Testis (tissue), 3 donors: ENCODE measurements around the gene COX17. TPM values are rescaled to one million over a fixed set of nuclear protein-coding genes. Genes with fewer than 3 reads are reported as not detected.
A peak's percentile ranks its signal among the peaks of the same experiment; 100 is the strongest.

Experiments used
- DNase-seq: peaks from one replicate; pipeline ENCODE4 v3.0.0-alpha.2; 2019
- H3K27ac ChIP-seq, 2 donors: fragments of 200-600 bp; sonication (generic); one replicate each; pipeline ENCODE4 v1.5.1; 2019
- H3K27me3 ChIP-seq: fragments of 200-600 bp; sonication (generic); one replicate; pipeline ENCODE4 v1.5.1; 2019
- H3K36me3 ChIP-seq: fragments of 200-600 bp; sonication (generic); one replicate; pipeline ENCODE4 v1.5.1; 2017; ENCODE audit warnings: low read depth; ENCODE audit errors: missing control alignments
- H3K4me1 ChIP-seq: fragments of 200-600 bp; sonication (generic); one replicate; pipeline ENCODE4 v1.5.1; 2019
- H3K4me3 ChIP-seq, 2 donors: fragments of 200-600 bp; sonication (generic); one replicate each; pipeline ENCODE4 v1.5.1; 2017 to 2019
- H3K9me3 ChIP-seq: fragments of 200-600 bp; sonication (generic); one replicate; pipeline ENCODE4 v1.5.1; 2017
- POLR2A ChIP-seq: fragments of 450-650 bp; IDR thresholded peaks from one replicate; pipeline ENCODE4 v1.6.1; 2017; ENCODE audit warnings: antibody characterized with exemption, mild to moderate bottlenecking, moderate library complexity
- WGBS, 2 donors: methylation state at CpG; one replicate each; pipeline ENCODE4 v1.1.5; 2018; 5-methylcytosine and 5-hydroxymethylcytosine counted together
- intact Hi-C: fragments of 100-400 bp; cut with DNase I; formaldehyde crosslinking; loops from one replicate; pipeline ENCODE4 v1.15.1; 2023; ENCODE audit warnings: low total_unique reads
- polyA plus RNA-seq: library from polyadenylated mRNA; stranded (reverse); fragments of 350-450 nt; fragmentation: Illumina TruSeq; extraction: RNeasy Lipid Tissue Mini Kit (QIAGEN cat#74804); gene quantifications from one replicate; pipeline ENCODE4 v1.2.3, GENCODE V29; 2014; ENCODE audit warnings: low read depth, low replicate concordance; ENCODE audit not compliant: insufficient read depth
- total RNA-seq, 2 donors: library from RNA; depleted of rRNA; stranded (reverse); fragments of >200 nt; gene quantifications; one replicate each; pipeline ENCODE4 v1.2.3, GENCODE V29; 2016
- TF ChIP-seq, protein P1 (sequence below), 3 experiments: fragments of 450-650 bp in 2 of 3; fragments of 200-600 bp in 1 of 3; sonication (generic) in 1 of 3; IDR thresholded peaks; one replicate each; pipeline ENCODE4 v1.5.1; 2016 to 2019; ENCODE audit warnings: antibody characterized with exemption in 3 of 3, mild to moderate bottlenecking in 2 of 3, moderate library complexity in 1 of 3

COX17 gene
- total and polyA plus RNA-seq, 3 donors from 2014 or later: 35.4 to 81.7 (median 39.1) TPM

GRCh38 chr3:119628816-119629445, 48.3 kb downstream of the COX17 start:
- Histone ChIP-seq H3K9me3 (no peaks in the 10 kb centered on the region), H3K27ac (peak overlapping the region in 1 of 2 donors; percentile 84), H3K4me3 (no peak overlapping the region), H3K27me3 (no peaks in the 10 kb centered on the region), H3K36me3 (no peaks in the 10 kb centered on the region), H3K4me1 (peaks cover 18% of the 10 kb centered on the region)
- intact Hi-C loops: no loop called here
- 33 to 40% methylated on average over 1 of the region's 1 CpG for WGBS, 2 donors
- DNase-seq: no peak
- TF ChIP-seq, protein P1, sequence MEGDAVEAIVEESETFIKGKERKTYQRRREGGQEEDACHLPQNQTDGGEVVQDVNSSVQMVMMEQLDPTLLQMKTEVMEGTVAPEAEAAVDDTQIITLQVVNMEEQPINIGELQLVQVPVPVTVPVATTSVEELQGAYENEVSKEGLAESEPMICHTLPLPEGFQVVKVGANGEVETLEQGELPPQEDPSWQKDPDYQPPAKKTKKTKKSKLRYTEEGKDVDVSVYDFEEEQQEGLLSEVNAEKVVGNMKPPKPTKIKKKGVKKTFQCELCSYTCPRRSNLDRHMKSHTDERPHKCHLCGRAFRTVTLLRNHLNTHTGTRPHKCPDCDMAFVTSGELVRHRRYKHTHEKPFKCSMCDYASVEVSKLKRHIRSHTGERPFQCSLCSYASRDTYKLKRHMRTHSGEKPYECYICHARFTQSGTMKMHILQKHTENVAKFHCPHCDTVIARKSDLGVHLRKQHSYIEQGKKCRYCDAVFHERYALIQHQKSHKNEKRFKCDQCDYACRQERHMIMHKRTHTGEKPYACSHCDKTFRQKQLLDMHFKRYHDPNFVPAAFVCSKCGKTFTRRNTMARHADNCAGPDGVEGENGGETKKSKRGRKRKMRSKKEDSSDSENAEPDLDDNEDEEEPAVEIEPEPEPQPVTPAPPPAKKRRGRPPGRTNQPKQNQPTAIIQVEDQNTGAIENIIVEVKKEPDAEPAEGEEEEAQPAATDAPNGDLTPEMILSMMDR (IDR thresholded peaks at IDR 0.05): no peak
- no peak for TF ChIP-seq POLR2A

DNA sequence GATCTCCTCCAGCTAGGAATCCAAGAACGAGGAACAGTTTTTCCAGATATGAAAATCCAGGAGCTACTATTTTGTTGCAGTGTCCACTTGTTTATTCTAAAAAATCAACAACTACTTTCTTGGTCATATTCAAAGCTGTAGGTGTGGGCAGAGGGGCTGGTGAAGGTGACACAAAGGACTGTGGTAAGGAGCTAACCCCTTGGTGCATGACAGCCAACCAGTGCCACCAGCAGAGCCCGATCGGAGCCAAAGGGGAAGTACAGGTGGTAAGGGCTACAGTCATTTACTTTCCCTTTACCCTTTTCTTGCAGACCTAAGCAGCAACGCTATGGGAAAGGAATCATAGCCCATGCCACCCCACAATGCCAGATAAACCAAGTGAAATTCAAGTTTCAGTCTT, 48.8 kb downstream of the COX17 start:
- H3K4me3 ChIP-seq: no peak overlapping the region
- H3K36me3 ChIP-seq: no peaks in the 10 kb centered on the region
- no peak for DNase-seq
- no peaks in the 10 kb centered on the region for H3K27me3 ChIP-seq
- intact Hi-C loops: no loop called here
- H3K9me3 ChIP-seq: no peaks in the 10 kb centered on the region
- H3K27ac ChIP-seq: peak overlapping the region in 1 of 2 donors; percentile 84
- H3K4me1 ChIP-seq: peaks cover 18% of the 10 kb centered on the region
- WGBS, 2 donors: 77 to 78% methylated on average over 4 of the region's 4 CpGs
- no peak for TF ChIP-seq POLR2A
- TF ChIP-seq, protein P1 (IDR thresholded peaks at IDR 0.05): no peak

GRCh38 chr3:119627461-119627860, 49.7 kb downstream of the COX17 start:
- 48 to 60% methylated on average over 8 of the region's 8 CpGs for WGBS, 2 donors
- intact Hi-C loops: no loop called here
- Histone ChIP-seq H3K4me3 (no peak overlapping the region), H3K9me3 (no peaks in the 10 kb centered on the region), H3K27me3 (no peaks in the 10 kb centered on the region), H3K4me1 (peaks cover 14% of the 10 kb centered on the region), H3K36me3 (no peaks in the 10 kb centered on the region), H3K27ac (peak overlapping the region; percentile 49 to 84)
- DNase-seq: no peak
- TF ChIP-seq POLR2A: no peak
- TF ChIP-seq, protein P1 (IDR thresholded peaks at IDR 0.05): no peak

DNA sequence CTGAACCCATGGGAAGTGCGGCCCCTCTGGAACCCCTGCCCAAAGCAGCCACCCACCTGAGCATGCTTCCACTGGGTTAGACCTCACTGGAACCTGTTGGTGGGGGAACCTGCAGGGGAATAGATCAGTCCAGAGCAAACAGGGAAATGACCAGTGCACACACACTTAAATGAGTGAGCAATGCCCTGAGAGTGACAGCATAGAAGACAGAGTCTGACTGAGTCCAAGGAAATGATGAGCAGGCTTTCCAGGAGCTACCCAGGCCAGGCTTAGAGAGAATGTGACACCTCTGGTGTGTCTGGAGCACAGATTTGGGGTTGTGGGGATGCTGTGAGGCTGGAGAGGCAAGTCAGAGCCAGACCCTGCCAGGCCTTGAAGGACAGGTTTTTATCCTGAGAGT, 51.0 kb downstream of the COX17 start:
- intact Hi-C loops: no loop called here
- Histone ChIP-seq H3K27me3 (no peaks in the 10 kb centered on the region), H3K4me3 (no peak overlapping the region), H3K9me3 (no peaks in the 10 kb centered on the region), H3K36me3 (no peaks in the 10 kb centered on the region), H3K27ac (no peak overlapping the region), H3K4me1 (peaks cover 9% of the 10 kb centered on the region)
- no peak for DNase-seq
- TF ChIP-seq POLR2A: no peak
- TF ChIP-seq, protein P1 (IDR thresholded peaks at IDR 0.05): no peak
- 78 to 90% methylated on average over 1 of the region's 1 CpG for WGBS, 2 donors
